Measurements from ENCODE around the gene DDX56. TPM values are rescaled to one million over a fixed set of nuclear protein-coding genes. Genes with fewer than 3 reads are reported as not detected.

The DDX56 gene
- total and polyA plus RNA-seq, 2 of the 13 experiments (the other 11 are each of a cell fraction or from before 2014, with no cell fraction given): 82.6 to 120 TPM

GRCh38 chr7:44581879-44582603 is 8.3 kb upstream of the DDX56 start, which contains the start of gene TMED4 (continued):
- TF ChIP-seq SMYD3 (CRISPR knock-in tag; IDR thresholded peaks at IDR 0.05) (no peak), ZNF138 (CRISPR knock-in tag; IDR thresholded peaks at IDR 0.05; ENCODE audit: low read depth) (peak; percentile 6; the same call in 1 of the 2 replicates), ONECUT2 (CRISPR knock-in tag; IDR thresholded peaks at IDR 0.05) (no peak), ZNF367 (CRISPR knock-in tag; IDR thresholded peaks at IDR 0.05; ENCODE audit: borderline replicate concordance) (0 out of 2 replicates have a peak, but pooled peaks have one; percentile 11), ZNF768 (CRISPR knock-in tag; IDR thresholded peaks at IDR 0.05) (peak; percentile 37), ZNF550 (CRISPR knock-in tag; IDR thresholded peaks at IDR 0.05; ENCODE audit: borderline replicate concordance) (no peak), ZMYM2 (CRISPR knock-in tag; IDR thresholded peaks at IDR 0.05) (no peak; the same call in 1 of the 2 replicates), ZNF563 (CRISPR knock-in tag; IDR thresholded peaks at IDR 0.05) (no peak; the same call in 1 of the 2 replicates), THAP9 (CRISPR knock-in tag; IDR thresholded peaks at IDR 0.05; ENCODE audit: borderline replicate concordance) (peak; percentile 44; the same call in 1 of the 2 replicates), NFE2L1 (CRISPR knock-in tag; IDR thresholded peaks at IDR 0.05; ENCODE audit: borderline replicate concordance) (no peak), NFIB (CRISPR knock-in tag; IDR thresholded peaks at IDR 0.05; ENCODE audit: borderline replicate concordance) (no peak), CTCF (CRISPR knock-in tag; IDR thresholded peaks at IDR 0.05) (no peak), MXD3 (CRISPR knock-in tag; IDR thresholded peaks at IDR 0.05) (peak; percentile 72; the same call in 1 of the 2 replicates), ARID5B (CRISPR knock-in tag; IDR thresholded peaks at IDR 0.05) (peak; percentile 4; the same call in 1 of the 2 replicates), ZNF354B (CRISPR knock-in tag; IDR thresholded peaks at IDR 0.05) (no peak), GLMP (CRISPR knock-in tag; IDR thresholded peaks at IDR 0.05; ENCODE audit: borderline replicate concordance) (no peak)

All from HepG2 (cell line).